HepG2 (cell line): ENCODE measurements around the gene THOC6. TPM values are rescaled to one million over a fixed set of nuclear protein-coding genes. Genes with fewer than 3 reads are reported as not detected.

Experiments used
- AKNA ChIP-seq: sonication (generic); formaldehyde crosslinking; IDR thresholded peaks from 2 replicates; pipeline ENCODE4 v1.4.0; 2020; ENCODE audit warnings: missing genetic modification reagents, borderline replicate concordance
- ASH2L ChIP-seq: fragments of 300-600, 200-600 bp; sonication (generic); IDR thresholded peaks from 2 replicates; pipeline ENCODE4 v1.7.0; 2017; ENCODE audit warnings: low read depth, mild to moderate bottlenecking, moderate library complexity, mixed read lengths, low read length; ENCODE audit not compliant: insufficient read length
- BORCS8-MEF2B ChIP-seq: sonication (generic); formaldehyde crosslinking; IDR thresholded peaks from 2 replicates; pipeline ENCODE4 v1.8.0; 2022; ENCODE audit warnings: mild to moderate bottlenecking, missing genetic modification reagents
- CREM ChIP-seq, 2 experiments: sonication (generic) in 1 of 2; formaldehyde crosslinking in 1 of 2; IDR thresholded peaks; 2 replicates each; pipeline versions ENCODE4 v1.4.0 to v1.6.1; 2016 to 2020; ENCODE audit warnings: antibody characterized with exemption in 1 of 2, mild to moderate bottlenecking in 1 of 2, missing genetic modification reagents in 1 of 2
- ELF1 ChIP-seq: sonication (generic); formaldehyde crosslinking; IDR thresholded peaks from 2 replicates; pipeline ENCODE4 v1.4.0; 2020; ENCODE audit warnings: missing genetic modification reagents
- FIP1L1 ChIP-seq: fragments of 200-400 bp; formaldehyde crosslinking; IDR thresholded peaks from 2 replicates; pipeline ENCODE4 v1.6.1; 2018; ENCODE audit warnings: low read depth, mild to moderate bottlenecking, low read length, moderate library complexity, borderline replicate concordance; ENCODE audit not compliant: insufficient read depth
- FOXP1 ChIP-seq, 2 experiments: fragments of 450-650 bp in 1 of 2; IDR thresholded peaks; 2 replicates each; pipeline ENCODE4 v1.6.1; 2017 to 2018; ENCODE audit warnings: antibody characterized with exemption in 1 of 2
- GMEB2 ChIP-seq: IDR thresholded peaks from 2 replicates; pipeline ENCODE4 v1.6.1; 2016; ENCODE audit warnings: missing biosample characterization, missing genetic modification reagents, low read depth
- HOXA3 ChIP-seq: sonication (generic); formaldehyde crosslinking; IDR thresholded peaks from 2 replicates; pipeline ENCODE4 v1.5.0; 2020; ENCODE audit warnings: missing genetic modification reagents
- MXD1 ChIP-seq: sonication (generic); formaldehyde crosslinking; IDR thresholded peaks from 2 replicates; pipeline ENCODE4 v1.4.0; 2020; ENCODE audit warnings: mild to moderate bottlenecking, missing genetic modification reagents
- NONO ChIP-seq, 2 experiments: fragments of 450-650 bp in 1 of 2; sonication (generic) in 1 of 2; formaldehyde crosslinking in 1 of 2; IDR thresholded peaks in 1 of 2; conservative IDR thresholded peaks in 1 of 2; 2 replicates each; pipeline versions ENCODE4 v1.6.1 to v1.8.0; 2017 to 2022; ENCODE audit warnings: mild to moderate bottlenecking in 1 of 2, missing genetic modification reagents in 1 of 2, moderate library complexity in 1 of 2
- ONECUT2 ChIP-seq: sonication (generic); formaldehyde crosslinking; IDR thresholded peaks from 2 replicates; pipeline ENCODE4 v1.4.0; 2020; ENCODE audit warnings: missing genetic modification reagents
- POGZ ChIP-seq: sonication (generic); formaldehyde crosslinking; IDR thresholded peaks from 2 replicates; pipeline ENCODE4 v1.4.0; 2020; ENCODE audit warnings: mild to moderate bottlenecking, missing genetic modification reagents
- TBX2 ChIP-seq: sonication (generic); formaldehyde crosslinking; IDR thresholded peaks from 2 replicates; pipeline ENCODE4 v1.5.0; 2020; ENCODE audit warnings: missing genetic modification reagents, mild to moderate bottlenecking, borderline replicate concordance
- TMF1 ChIP-seq: sonication (generic); formaldehyde crosslinking; IDR thresholded peaks from 2 replicates; pipeline ENCODE4 v1.8.1; 2022; ENCODE audit warnings: low read depth, missing genetic modification reagents
- XRCC5 ChIP-seq: fragments of 200-400 bp; formaldehyde crosslinking; optimal IDR thresholded peaks from 2 replicates; pipeline ENCODE3; 2017; ENCODE audit warnings: mild to moderate bottlenecking, low read length
- ZNF101 ChIP-seq: sonication (generic); formaldehyde crosslinking; IDR thresholded peaks from 2 replicates; pipeline ENCODE4 v1.4.0; 2020; ENCODE audit warnings: mild to moderate bottlenecking, low read depth, missing genetic modification reagents, borderline replicate concordance
- ZNF160 ChIP-seq: sonication (generic); formaldehyde crosslinking; IDR thresholded peaks from 2 replicates; pipeline ENCODE4 v1.8.0; 2022; ENCODE audit warnings: mild to moderate bottlenecking, inconsistent platforms, missing genetic modification reagents
- ZNF274 ChIP-seq: sonication (generic); formaldehyde crosslinking; IDR thresholded peaks from 2 replicates; pipeline ENCODE4 v1.5.1; 2020; ENCODE audit warnings: mild to moderate bottlenecking, missing genetic modification reagents
- ZNF704 ChIP-seq: sonication (generic); formaldehyde crosslinking; IDR thresholded peaks from 2 replicates; pipeline ENCODE4 v1.8.1; 2023; ENCODE audit warnings: mild to moderate bottlenecking, inconsistent platforms, moderate library complexity, missing genetic modification reagents, borderline replicate concordance
- polyA plus RNA-seq, 8 experiments: library from polyadenylated mRNA; depleted of rRNA in 3 of 8; stranded (reverse) in 7 of 8; unstranded in 1 of 8; fragments of >200 nt; fragmentation: Illumina TruSeq in 4 of 8; extraction: Trizol in 4 of 8; gene quantifications; 2 replicates each; pipeline versions ENCODE4 v1.2.1 to v1.2.3, GENCODE V29; 2011 to 2016; ENCODE audit warnings: low read depth in 4 of 8, missing spikeins in 1 of 8, mixed read lengths in 1 of 8; ENCODE audit not compliant: insufficient read depth in 1 of 8
- total RNA-seq, 5 experiments: library from RNA; depleted of rRNA; stranded (reverse); fragments of >200 nt; fragmentation: Illumina TruSeq; extraction: Trizol; gene quantifications; 2 replicates each; pipeline ENCODE4 v1.2.3, GENCODE V29; 2016; ENCODE audit warnings: low read depth in 1 of 5

The THOC6 gene
- total and polyA plus RNA-seq, 2 of the 13 experiments (the other 11 are each of a cell fraction or from before 2014, with no cell fraction given), result 32.1 to 37.0 TPM

DNA sequence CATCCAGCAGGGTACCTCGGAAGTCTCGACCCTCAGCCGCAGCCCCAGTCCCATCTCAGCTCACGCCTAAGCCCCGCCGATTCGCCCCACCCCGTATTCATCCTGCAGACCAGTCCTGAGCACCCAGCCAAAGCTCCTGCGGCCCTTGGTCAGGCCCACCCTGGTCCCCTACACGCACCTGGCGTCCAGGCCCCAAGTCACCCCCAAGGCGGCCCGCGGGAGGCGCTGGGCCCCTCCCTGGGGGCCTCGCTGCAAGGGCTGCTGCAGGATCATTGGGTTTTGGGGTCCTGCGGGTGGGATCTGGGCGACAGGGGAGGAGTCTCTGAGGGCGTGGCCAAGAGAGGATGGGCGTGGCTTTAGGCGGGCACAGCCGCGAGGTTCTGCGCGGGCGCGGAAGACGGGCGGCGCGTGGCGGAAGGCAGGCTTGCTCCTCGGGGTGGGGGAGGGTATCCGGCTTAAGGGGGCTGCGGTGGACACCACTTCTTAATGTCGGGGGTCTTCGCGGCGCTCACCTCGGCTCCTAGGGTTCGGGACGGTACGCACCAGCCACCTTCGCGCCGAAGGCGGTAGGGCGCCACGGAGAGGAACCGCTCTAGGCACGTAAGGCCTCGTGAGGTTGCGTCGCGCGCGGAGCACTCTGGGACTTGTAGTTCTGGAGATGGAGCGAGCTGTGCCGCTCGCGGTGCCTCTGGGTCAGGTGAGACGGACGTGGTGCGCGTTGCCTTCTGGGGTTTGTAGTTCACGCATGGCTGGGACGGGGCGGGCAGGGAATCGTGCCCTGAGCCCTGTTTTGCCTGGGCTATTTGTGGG, at the start of gene THOC6, which contains the start of gene HCFC1R1 (continued):
- TF ChIP-seq MXD1 (peak; percentile 24; the same call in 1 of the 2 replicates), POGZ (CRISPR knock-in tag) (0 out of 2 replicates have a peak, but pooled peaks have one; percentile 23), ZNF101 (CRISPR knock-in tag) (no peak), CREM (IDR thresholded peaks at IDR 0.05) (peak; percentile 98), CREM (CRISPR knock-in tag; IDR thresholded peaks at IDR 0.05) (no peak; the same call in 1 of the 2 replicates), ELF1 (CRISPR knock-in tag) (peak; percentile 83), GMEB2 (peak; percentile 98), ZNF704 (CRISPR knock-in tag) (no peak), FIP1L1 (peak; percentile 90; the same call in 1 of the 2 replicates), NONO (IDR thresholded peaks at IDR 0.05) (no peak), NONO (CRISPR knock-in tag; conservative IDR thresholded peaks at IDR 0.05) (peak; percentile 79), ZNF274 (CRISPR knock-in tag) (peak; percentile 82), XRCC5 (peak; percentile 22), ASH2L (peak; percentile 54), AKNA (0 out of 2 replicates have a peak, but pooled peaks have one; percentile 20), FOXP1 (IDR thresholded peaks at IDR 0.05) (no peak), FOXP1 (CRISPR knock-in tag; IDR thresholded peaks at IDR 0.05) (no peak), TBX2 (CRISPR knock-in tag) (peak; percentile 68; the same call in 1 of the 2 replicates), HOXA3 (CRISPR knock-in tag) (peak; percentile 94), TMF1 (peak; percentile 70; the same call in 1 of the 2 replicates), BORCS8-MEF2B (CRISPR knock-in tag) (peak; percentile 94), ONECUT2 (CRISPR knock-in tag) (no peak), ZNF160 (CRISPR knock-in tag) (0 out of 2 replicates have a peak, but pooled peaks have one; percentile 56)
